ENCODE data around the gene GABRB3.

- no peak for TF ChIP-seq CTCF (IDR thresholded peaks at IDR 0.05)
- no peak for TF ChIP-seq POLR2A (IDR thresholded peaks at IDR 0.05)
Measured at GRCh38 chr15:26806574-26806973, 33.7 kb upstream of the GABRB3 start.

Measured in Peyer's patch (tissue), 4 donors.